Ureter (tissue), 1 donor: ENCODE measurements around the gene COL19A1. TPM values are rescaled to one million over a fixed set of nuclear protein-coding genes. Genes with fewer than 3 reads are reported as not detected.
"Not testable (repeated sequence)": the region's sequence is repeated elsewhere in the genome, so short reads cannot be mapped to it uniquely, and the experiment has no call there.

ENCODE experiments used
- DNase-seq: peaks from one replicate; pipeline ENCODE4 v3.0.0-alpha.2; 2020; ENCODE audit warnings: low spot score
- total RNA-seq: library from RNA; stranded (reverse); gene quantifications from one replicate; pipeline ENCODE4 v1.2.4, GENCODE V29; 2023
- donor health status: DM: yes; HTN: yes; CAD: no.

COL19A1 gene
- 1.7 TPM for total RNA-seq

DNA sequence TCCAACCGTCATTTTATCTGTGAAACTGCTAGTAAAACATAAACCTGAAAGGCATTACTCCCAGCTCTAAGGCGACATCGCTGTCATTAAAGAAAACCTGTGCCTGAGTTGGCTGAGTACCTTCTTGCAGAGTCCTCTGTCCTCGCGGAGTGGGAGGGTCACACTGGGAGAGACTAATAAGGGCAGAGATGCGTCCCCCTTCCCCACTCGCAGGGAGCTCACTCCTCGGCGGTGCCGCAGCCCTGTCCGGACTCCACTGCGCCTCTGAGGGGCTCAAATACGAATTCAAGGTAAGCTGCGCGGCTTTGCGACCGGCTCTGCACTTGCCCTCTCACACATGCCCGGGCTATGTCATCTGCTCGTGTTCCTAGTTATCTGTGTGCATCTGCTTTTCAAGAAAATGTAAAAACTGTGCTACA, at the start of gene COL19A1:
Gene COL19A1, plus strand, starts transcription at position 206 of the 419 bp plus-strand sequence. CDS start 13,012 bp downstream, outside the sequence.
- peak; percentile 46 for DNase-seq

GRCh38 chr6:69816569-69816968, 49.8 kb upstream of the COL19A1 start:
- no peak for DNase-seq

GRCh38 chr6:69817358-69817757, 49.0 kb upstream of the COL19A1 start:
- DNase-seq = no peak

GRCh38 chr6:69818223-69818930, 48.0 kb upstream of the COL19A1 start:
- DNase-seq = no peak

DNA sequence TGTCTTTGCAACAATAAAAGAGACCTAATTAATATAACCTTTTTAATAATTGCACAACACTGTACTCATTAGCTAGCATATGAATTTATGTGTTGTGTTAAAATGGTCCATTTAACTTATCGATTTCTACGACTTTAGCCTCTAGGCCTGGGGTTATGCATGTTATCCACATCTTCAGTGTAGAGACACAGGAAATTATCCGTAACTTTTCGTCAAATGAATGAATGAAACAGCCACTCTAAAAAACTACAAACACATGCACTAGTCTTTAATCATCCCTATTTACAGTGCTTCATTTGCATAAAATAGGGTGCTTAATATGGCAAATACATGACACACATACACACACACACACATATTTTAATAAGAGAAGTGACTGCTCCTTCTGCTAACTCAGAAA, 47.2 kb upstream of the COL19A1 start:
- no peak for DNase-seq

GRCh38 chr6:69820018-69820417, 46.3 kb upstream of the COL19A1 start:
- DNase-seq = no peak

DNA sequence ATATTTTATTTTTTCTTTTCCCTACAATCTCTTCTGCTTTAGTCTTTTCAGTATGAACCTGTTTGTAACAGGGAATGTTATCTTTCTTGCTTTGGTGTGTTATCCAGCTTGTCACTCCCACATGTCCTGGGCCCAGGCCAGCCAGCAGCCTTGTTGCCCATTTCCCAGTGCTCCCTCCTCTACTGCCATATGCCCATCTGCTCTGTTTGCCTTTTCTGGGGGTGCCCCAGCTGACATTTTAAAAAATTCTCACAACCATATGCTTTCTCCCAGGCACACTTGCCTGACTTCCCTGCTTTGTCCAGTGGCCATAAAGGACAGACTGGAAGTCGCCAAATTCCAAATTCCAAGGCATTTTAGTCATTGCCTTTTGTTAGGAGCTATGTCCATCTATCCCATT, 45.9 kb upstream of the COL19A1 start:
- no peak for DNase-seq

DNA sequence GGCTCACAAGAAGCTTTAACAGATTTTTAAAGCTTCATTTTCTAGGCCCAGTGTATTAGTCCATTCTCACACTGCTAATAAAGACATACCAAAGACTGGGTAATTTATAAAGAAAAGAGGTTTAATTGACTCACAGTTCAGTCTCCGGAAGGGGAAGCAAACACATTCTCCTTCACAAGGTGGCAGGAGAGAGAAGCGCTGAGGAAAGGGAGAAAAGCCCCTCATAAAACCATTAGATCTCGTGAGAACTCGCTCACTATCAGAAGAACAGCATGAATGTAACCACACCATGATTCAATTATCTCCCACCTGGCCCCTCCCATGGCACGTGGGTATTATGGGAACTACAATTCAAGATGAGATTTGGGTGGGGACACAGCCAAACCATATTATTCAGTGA, 42.0 kb upstream of the COL19A1 start:
- DNase-seq = not testable (repeated sequence)

DNA sequence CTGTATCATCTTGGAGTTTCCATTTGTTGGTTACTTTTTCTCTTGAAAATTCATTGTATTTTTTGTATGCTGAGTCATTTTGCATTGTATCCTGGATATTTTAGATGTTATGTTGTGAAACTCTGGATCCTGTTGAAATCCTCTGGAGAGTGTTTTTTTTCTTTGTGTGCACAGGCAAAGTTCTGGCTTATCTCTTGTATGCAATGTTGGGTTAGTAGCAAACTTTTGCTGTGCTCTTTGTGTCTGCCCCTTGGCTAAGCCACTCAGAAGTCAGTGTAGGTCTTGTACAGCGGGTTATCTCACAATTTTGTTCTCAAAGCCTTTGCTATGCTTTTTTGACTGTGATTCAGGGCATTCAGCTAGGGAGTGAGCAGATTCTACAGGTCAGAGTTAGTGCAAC, 40.5 kb upstream of the COL19A1 start:
- no peak for DNase-seq

- DNase-seq = no peak
Measured at GRCh38 chr6:69827276-69827893, 39.0 kb upstream of the COL19A1 start.

- DNase-seq = no peak
Measured at GRCh38 chr6:69832558-69832957, 33.8 kb upstream of the COL19A1 start.

- DNase-seq = no peak
Measured at GRCh38 chr6:69835414-69836179, 30.8 kb upstream of the COL19A1 start.

DNA sequence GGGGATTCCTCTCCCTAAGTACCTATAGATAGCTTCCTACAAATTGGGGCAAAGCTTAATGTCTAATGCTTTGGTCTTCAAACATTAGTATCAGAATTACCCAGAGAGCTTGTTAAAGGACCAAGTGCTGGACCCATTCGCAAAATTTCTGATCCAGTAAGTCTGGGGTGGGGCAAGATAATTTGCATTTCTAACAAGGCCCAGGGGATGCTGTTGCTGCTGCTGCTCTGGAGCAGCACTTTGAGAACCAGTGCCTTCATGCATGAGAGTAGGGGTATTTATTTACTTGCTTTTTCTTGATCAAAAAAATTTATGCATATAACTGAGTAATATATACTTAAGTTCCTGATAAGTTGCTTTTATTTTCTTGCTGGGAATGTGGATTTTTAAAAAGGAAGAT, 24.5 kb upstream of the COL19A1 start:
- DNase-seq = no peak

GRCh38 chr6:69843189-69843588, 23.2 kb upstream of the COL19A1 start:
- DNase-seq = no peak

DNA sequence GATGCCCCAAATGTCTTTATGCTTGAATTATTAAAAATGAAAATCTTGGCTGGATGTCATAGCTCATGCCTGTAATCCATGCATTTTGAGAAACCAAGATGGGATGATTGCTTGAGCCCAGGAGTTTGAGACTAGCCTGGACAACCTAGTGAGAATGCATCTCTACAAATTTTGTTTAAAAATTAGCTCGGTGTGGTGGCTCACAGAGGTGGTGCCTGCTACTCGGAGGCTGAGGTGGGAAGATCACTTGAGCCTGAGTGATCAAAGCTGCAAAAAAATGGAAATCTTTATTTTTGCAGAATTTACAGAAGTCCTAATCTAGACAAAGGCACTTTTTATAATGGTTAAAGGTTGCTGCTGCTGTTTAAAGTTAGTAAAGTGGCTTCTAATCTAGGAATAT, 20.0 kb upstream of the COL19A1 start:
- no peak for DNase-seq

- DNase-seq = no peak
Measured at GRCh38 chr6:69846770-69847491, 19.4 kb upstream of the COL19A1 start.

DNA sequence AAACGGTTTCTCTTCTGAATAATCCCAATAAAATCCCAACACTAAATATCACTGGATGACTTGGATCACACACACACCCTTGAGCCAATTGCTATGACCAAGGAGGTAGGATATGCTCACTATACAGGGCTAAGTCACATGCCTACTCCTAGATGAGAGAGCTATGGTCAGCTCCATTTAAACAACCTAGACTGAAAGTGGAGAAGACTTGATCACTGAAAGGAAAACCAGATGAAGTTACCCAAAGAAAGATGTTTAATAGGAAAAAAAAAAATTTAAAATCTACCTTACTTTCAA, 18.9 kb upstream of the COL19A1 start:
- no peak for DNase-seq

DNA sequence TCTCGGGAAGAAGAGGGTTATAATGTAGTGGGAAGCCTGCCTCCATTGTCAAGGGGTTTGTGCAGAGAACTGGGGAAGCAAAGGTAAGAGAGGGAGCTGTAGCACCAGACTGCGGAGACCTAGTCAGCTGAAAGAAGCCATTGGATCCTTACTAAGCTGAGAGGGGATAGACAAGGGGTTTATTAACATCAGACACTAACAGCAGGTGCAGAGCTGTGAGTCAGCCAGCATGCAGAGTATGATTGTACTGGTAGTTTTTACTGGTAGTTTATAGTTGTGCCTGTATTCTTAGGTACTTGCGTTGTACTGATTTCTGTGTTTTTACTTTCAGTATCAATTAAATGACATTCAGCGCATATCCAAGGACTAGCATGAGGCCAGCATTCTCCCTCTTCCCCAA, 17.8 kb upstream of the COL19A1 start:
- no peak for DNase-seq

DNA sequence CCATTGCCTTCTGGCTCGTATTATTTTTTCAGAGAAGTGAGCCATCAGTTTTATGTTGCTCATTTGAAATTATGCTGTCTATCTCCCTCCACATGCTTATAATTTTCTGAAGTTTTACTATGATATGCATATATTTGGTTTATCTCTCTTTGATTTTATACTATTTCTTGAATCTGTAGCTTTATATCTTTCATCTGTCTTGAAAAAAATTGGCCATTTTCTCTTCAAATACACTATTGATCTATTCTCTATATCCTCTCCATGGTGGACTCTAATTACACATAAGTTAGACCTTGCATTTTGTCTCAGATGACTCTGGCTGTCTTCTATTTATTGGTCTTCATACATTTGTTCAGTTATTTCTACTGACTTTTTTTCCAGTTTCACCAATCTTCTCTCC, 13.7 kb upstream of the COL19A1 start:
- DNase-seq = no peak

DNA sequence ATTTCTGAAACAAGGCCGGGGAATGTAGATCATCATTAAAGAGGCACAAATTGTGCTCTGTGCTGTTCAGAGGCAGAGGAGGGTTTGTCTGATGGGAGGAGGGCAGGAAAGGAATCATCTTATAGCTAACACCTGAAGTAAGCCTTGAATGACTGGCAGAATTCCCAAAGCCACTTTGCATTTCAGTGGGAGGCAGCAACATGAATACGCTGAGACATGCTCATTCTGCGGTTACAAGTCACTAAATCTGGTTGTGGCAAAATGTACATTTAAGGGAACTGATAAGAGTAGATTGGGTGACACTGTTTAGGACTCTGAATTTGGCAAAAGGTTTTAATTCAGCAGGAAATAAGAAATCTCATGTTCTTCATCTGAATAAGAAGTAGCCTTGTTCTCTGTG, 4.4 kb upstream of the COL19A1 start:
- DNase-seq = no peak

DNA sequence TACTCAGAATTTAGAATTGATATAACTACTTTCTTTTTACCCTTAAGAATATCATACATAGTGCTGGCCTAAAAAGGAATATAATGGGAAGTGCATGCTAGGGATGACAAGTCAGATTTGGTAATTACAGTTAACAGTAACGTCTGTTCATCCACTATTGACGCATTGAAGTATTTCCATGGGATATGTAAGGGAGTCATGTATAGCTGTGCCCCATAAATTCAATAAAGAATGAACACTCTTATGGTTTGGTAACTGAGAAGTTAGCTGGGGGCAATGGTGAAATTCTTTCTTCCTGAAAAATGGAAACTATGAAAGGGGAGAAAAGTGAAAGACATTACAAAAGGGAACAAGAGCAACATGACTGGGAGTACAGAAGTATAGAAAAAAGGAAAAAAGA, 2.6 kb upstream of the COL19A1 start:
- no peak for DNase-seq

GRCh38 chr6:69865126-69865525, 1.2 kb upstream of the COL19A1 start:
- DNase-seq = no peak
